CD4-positive, alpha-beta T cell treated with Interleukin-6 for 4 hours (primary cell): ENCODE results near the gene FTO.

ENCODE experiments used
- DNase-seq: peaks from one replicate; pipeline ENCODE4 v3.0.0-alpha.2; 2020; ENCODE audit warnings: mixed read lengths

Gene FTO

DNA sequence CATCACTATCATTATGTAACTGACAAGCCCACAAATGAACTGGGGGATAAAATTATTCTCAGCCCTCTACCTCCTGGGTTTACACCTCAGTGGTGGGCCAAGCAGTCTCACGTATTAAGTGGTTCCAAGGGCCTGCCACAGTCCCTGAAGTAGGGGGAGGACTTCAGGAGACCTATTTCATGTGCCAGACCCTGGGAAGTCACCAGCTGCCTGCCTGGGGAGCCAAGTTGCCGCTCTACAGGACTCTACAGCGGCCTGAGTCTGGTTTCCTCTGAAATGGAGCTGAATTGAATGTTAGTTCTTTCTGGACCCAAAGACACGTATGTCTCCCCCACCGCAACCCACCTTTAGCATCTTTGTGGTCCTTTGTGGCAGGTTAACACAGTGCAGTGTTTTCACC is 395.7 kb downstream of the FTO start:
- no peak for DNase-seq

DNA sequence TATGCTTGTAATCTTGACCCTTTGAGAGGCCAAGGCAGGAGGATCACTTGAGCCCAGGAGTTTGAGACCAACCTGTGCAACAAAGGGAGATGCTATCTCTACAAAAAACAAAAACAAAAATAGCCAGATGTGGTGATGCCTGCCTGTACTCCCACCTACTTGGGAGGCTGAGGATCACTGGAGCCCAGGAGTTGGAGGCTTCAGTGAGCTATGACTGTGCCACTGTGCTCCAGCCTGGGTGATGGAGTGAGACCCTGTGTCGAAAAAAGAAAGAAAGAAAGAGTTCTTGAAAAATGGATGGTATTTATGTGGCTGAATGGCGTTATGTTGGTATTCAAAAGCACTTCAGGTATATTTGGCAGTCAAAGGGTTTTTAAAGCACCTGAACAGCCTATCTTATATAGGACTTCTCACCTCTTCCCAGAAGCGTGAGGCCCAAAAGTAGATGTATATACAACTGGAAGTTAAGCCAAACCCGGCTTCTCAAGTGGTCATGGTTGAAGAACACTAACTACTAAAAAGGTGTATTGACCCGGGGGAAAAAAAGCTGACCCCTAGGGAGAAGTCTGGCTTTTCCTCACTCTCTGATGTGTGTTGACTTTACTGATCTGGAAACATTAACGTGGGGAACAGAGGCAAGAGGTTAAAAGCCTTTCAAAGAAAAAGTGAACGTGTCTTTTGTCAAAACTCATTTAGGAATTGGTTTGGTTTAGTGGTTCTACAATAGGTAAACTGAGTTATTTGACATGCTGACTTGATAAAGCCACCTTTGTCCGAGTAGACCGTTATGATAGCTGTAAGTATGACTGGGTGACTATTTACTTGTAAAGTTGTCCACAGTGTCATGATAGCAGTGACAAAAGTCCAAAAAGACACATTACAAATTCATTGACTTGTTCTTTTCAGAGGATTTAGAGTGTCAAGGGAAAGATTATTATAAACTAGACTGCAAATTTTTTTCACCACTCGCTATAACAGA is 399.2 kb downstream of the FTO start:
- no peak for DNase-seq

GRCh38 chr16:54106057-54106456 is 402.1 kb downstream of the FTO start:
- DNase-seq: no peak

- no peak for DNase-seq
Observed at GRCh38 chr16:54107583-54108202, 403.7 kb downstream of the FTO start.

- no peak for DNase-seq
Observed at GRCh38 chr16:54110016-54110981, 406.3 kb downstream of the FTO start.

DNA sequence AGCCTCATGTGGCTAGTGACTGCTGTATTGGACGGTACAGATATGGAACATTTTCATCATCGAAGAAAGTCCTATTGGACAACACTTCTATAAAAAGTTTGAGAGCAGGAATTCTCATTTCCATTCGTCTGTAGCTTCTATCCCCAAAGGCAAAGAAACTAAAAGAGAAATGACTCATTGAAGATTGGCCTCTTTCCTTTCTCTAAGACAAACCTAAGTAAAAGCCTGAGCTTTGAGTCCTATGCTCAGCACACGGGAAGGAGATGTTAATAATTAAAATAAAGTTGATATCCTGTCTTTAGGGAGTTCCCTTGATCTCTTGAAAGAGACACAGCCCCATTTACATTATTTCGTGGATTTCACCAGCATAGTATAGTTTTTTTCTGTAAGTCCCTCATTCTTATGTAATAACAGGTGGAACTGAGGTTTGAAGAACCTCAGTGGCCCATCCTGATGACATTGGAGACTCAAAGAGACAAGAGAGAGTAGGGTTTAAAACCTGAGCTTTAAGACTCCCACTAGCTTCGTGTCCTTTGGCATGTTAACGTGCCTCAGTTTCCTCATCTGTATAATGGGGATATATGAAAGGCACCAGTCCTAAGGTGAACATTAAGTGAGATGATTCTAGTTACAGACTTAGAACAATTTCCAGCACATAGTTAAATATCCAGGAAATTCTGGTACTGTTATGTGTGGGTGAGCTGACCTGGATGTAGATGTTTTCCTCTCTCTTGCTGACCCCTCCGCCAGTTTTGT is 408.7 kb downstream of the FTO start:
- DNase-seq: no peak

DNA sequence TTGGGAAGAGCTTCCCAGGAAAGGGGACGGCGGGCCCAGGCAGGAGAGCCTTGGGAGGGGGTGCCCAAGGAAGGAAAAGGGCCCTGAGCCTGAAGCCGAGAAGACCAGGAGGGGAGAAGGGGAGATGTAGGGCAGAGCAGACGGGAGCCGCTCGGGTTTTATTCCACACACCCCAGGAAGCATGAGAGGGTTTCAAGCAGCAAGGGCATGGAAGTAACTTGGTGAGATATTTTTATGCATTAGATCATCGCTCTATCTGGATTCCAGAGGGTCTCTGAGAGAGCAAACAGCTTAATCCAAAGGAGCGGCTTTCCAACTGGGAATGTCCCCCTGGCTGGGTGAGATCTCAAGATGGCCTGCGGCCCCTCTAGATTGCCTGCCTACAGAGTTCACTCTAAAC is 411.6 kb downstream of the FTO start:
- no peak for DNase-seq

DNA sequence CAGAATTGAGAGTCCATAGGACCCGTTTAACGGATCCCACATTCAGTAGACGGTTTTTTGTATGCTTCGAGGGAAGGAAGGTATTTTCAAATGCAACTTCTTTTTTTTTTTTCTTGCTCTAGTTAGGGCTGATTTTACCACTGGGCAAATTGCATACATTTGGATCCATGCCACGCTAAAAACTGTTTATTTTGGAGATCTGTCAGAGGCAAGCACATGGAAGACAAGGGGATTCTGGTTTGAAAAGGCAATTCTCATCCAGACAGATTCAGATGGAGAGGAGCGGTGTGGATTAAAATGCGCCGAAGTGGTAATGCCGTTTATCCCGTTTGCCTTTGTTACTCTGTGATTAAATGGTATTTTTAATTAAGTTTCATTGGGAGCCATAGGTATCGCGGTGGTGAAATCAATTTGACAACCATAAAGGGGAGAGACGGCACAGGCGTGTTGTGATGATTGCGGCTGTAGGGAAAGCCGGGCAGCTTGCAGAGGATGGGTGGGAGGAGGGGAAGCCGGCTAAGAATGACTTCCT is 412.2 kb downstream of the FTO start:
- no peak for DNase-seq

GRCh38 chr16:54118846-54119245 is 414.9 kb downstream of the FTO start:
- DNase-seq: no peak

- DNase-seq: no peak
Observed at GRCh38 chr16:54120846-54121480, 417.0 kb downstream of the FTO start.

DNA sequence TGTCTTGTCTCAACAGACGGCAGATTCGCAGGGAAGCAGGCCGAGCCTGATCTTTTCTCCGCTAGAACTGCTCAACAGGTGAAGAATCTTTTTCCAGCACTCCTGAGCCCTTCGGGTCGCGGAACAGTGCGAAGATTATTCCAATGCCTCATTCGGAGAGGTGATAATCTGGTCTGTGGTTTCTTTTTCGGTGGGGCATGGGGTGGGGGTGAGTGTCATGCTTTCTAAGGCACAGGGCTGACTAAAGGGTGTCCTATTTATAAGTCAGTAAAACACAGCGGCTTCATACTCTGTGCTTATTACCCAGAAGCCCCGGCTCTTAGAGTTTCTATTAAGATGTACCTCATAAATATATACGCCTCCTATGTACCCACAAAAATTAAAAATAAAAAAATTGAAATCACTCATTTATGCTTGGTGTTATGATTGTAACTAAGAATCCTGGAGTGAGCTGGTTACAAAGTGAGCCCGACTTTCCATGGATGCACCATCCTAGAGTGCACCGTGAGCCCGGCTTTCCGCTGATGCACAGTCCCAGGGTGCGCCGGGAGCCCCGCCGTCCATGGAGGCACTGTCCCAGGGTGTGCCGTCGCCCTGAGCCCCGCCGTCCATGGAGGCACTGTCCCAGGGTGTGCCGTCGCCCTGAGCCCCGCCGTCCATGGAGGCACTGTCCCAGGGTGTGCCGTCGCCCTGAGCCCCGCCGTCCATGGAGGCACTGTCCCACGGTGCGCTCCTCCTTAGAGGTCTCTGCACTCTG is 417.8 kb downstream of the FTO start:
- DNase-seq: no peak

- DNase-seq: no peak
Observed at GRCh38 chr16:54123766-54124165, 419.8 kb downstream of the FTO start.

GRCh38 chr16:54125751-54126655 is 422.0 kb downstream of the FTO start:
- DNase-seq: no peak

- no peak for DNase-seq
Observed at GRCh38 chr16:54126907-54127306, 423.0 kb downstream of the FTO start.

GRCh38 chr16:54128629-54129234 is 424.8 kb downstream of the FTO start:
- DNase-seq: no peak

- no peak for DNase-seq
Observed at GRCh38 chr16:54129810-54130209, 425.9 kb downstream of the FTO start.

GRCh38 chr16:54135361-54136275 is 431.7 kb downstream of the FTO start:
- DNase-seq: no peak

GRCh38 chr16:54136276-54136625 is 432.3 kb downstream of the FTO start:
- no peak for DNase-seq
